SK-N-MC (cell line): ENCODE measurements around the gene KIF21B.

Source experiments
- EZH2 ChIP-seq: fragments of 200-600 bp; sonication (generic); IDR thresholded peaks from one replicate; pipeline ENCODE4 v1.6.1; 2017; ENCODE audit warnings: antibody characterized with exemption
- FOXP2 ChIP-seq: optimal IDR thresholded peaks from 2 replicates; pipeline ENCODE3; 2011; ENCODE audit warnings: mild to moderate bottlenecking, moderate library complexity; ENCODE audit not compliant: insufficient read depth; ENCODE audit errors: extremely low read length, control extremely low read depth
- POLR2AphosphoS5 ChIP-seq: IDR thresholded peaks from 2 replicates; pipeline ENCODE4 v1.6.1; 2012; ENCODE audit warnings: mild to moderate bottlenecking, low read depth, low read length, borderline replicate concordance

DNA sequence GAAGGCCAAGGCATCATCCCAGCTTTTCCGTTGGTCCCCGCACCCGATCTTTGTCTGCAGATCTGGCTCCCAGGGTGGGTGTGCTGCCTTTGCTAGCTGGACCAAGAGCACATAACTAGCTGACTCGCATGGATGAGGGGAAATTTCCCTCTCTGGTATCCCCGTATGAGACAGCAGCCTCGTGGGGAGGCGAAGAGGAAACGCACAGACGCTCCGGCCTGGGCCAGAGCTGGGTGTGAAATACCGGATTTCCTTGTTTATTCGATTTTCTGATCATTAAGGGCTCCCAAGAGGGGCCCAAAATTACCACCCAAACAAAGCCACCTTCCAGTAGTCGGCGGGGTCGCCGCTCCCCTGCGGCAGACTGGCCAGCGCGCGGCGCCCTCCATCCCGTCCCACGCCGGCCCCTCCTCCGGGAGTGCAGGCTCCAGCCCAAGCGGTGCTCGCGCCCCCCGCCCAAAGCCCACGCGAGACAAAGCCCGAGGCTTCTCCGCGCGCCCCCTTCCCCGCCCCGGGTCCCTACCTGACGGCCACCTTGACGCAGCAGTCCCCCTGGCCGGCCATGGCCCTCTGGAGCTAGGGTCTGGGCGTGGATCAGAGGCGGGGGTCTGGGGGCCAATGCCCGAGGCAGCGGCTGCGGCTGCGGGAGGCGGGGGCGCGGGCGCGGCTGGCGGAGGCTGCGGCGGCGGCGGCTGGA lies 546 bp downstream of the KIF21B start:
- TF ChIP-seq EZH2 (no peak), POLR2AphosphoS5 (no peak), FOXP2 (no peak)
